Right ventricle myocardium superior (tissue), 1 donor: ENCODE data around the gene MRPL40. TPM values are rescaled to one million over a fixed set of nuclear protein-coding genes. Genes with fewer than 3 reads are reported as not detected.
A peak's percentile ranks its signal among the peaks of the same experiment; 100 is the strongest.

Experiments
- ATAC-seq: fragments of 200-7000 bp; cut with Tn5 transposase; one replicate; pipeline ENCODE4 v1.9.1; 2020; ENCODE audit warnings: mild to moderate bottlenecking; ENCODE audit not compliant: poor library complexity
- DNase-seq: peaks from one replicate; pipeline ENCODE4 v3.0.0-alpha.2; 2020
- intact Hi-C: fragments of 100-400 bp; cut with DNase I; formaldehyde crosslinking; loops from one replicate; pipeline ENCODE4 v1.11.2; 2022
- total RNA-seq: library from RNA; stranded (reverse); fragmentation: NEBNext Ultra II Directional; extraction: Animal tissue kit (Norgen Biotek cat#: 25700); gene quantifications from one replicate; pipeline ENCODE4 v1.2.1, GENCODE V29; 2021
- donor health status: DM: no; HTN: yes; CAD: no; lungs with severe emphysema.

Gene MRPL40
- total RNA-seq, 1 donor from 2014 or later, result 56.1 TPM

- ATAC-seq (no peak), DNase-seq (no peak)
- intact Hi-C loops, result loop anchor here (10.0 kb wide), 1 partner anchor 87 kb away; no protein-coding TSS in a partner anchor
These were observed 39.9 kb downstream of the MRPL40 start for GRCh38 chr22:19472233-19472632.

GRCh38 chr22:19473578-19473977, 41.2 kb downstream of the MRPL40 start:
- ATAC-seq (no peak), DNase-seq (no peak)
- intact Hi-C loops, result loop anchor here (10.0 kb wide), 1 partner anchor 89 kb away; no protein-coding TSS in a partner anchor

GRCh38 chr22:19476023-19476422, 43.7 kb downstream of the MRPL40 start:
- no peak for DNase-seq
- intact Hi-C loops, result loop anchor here (10.0 kb wide), 1 partner anchor 91 kb away; no protein-coding TSS in a partner anchor
- ATAC-seq, result no peak

GRCh38 chr22:19477321-19478044, 45.1 kb downstream of the MRPL40 start:
- intact Hi-C loops, result loop anchor here (10.0 kb wide), 1 partner anchor 93 kb away; no protein-coding TSS in a partner anchor
- ATAC-seq, result no peak

GRCh38 chr22:19478045-19478900, 45.9 kb downstream of the MRPL40 start:
- DNase-seq (no peak), ATAC-seq (no peak)
- intact Hi-C loops, result loop anchor here (10.0 kb wide), 1 partner anchor 93 kb away; no protein-coding TSS in a partner anchor

More at GRCh38 chr22:19477321-19478044, 45.1 kb downstream of the MRPL40 start:
- no peak for DNase-seq

- peak; percentile 88 for ATAC-seq
- intact Hi-C loops, result loop anchor here (10.0 kb wide), 1 partner anchor 94 kb away; no protein-coding TSS in a partner anchor
- peak; percentile 90 for DNase-seq
These were observed 46.6 kb downstream of the MRPL40 start, which contains the start of gene UFD1 for GRCh38 chr22:19478901-19479354. TSS of gene UFD1 (minus strand) at chr22:19479193. CDS start at chr22:19479085, 108 bp downstream.

- intact Hi-C loops, result loop anchor here (10.0 kb wide), 1 partner anchor 95 kb away; no protein-coding TSS in a partner anchor
- DNase-seq, result peak; percentile 97
- peak; percentile 97 for ATAC-seq
These were observed 47.2 kb downstream of the MRPL40 start, which contains the start of gene CDC45 for GRCh38 chr22:19479355-19480172. TSS of gene CDC45 (plus strand) at chr22:19479920. CDS start at chr22:19479969, 49 bp downstream.

GRCh38 chr22:19480173-19480568, 47.8 kb downstream of the MRPL40 start:
- DNase-seq (no peak), ATAC-seq (no peak)
- intact Hi-C loops, result no loop called here

GRCh38 chr22:19480789-19481188, 48.4 kb downstream of the MRPL40 start:
- DNase-seq (no peak), ATAC-seq (no peak)
- intact Hi-C loops, result no loop called here

GRCh38 chr22:19482297-19482696, 50.0 kb downstream of the MRPL40 start:
- DNase-seq (no peak), ATAC-seq (no peak)
- intact Hi-C loops, result no loop called here

- DNase-seq (no peak), ATAC-seq (no peak)
- intact Hi-C loops, result no loop called here
These were observed 51.3 kb downstream of the MRPL40 start for GRCh38 chr22:19483481-19484244.

Other genes with a start within 250 kb of the MRPL40 start
- 9.6 TPM for gene CLTCL1, start 140.8 kb upstream of the MRPL40 start, total RNA-seq
- 18.2 TPM for gene HIRA, start 812 bp upstream of the MRPL40 start, total RNA-seq
- gene C22orf39, start 15.2 kb downstream of the MRPL40 start, total RNA-seq, result 65.7 TPM
- gene UFD1, start 46.6 kb downstream of the MRPL40 start, total RNA-seq, result 43.5 TPM
- gene CDC45, start 47.4 kb downstream of the MRPL40 start, total RNA-seq, result 0.62 TPM
- 23.9 TPM for gene CLDN5, start 91.9 kb downstream of the MRPL40 start, total RNA-seq